ENCODE measurements around the gene ALG1. TPM values are rescaled to one million over a fixed set of nuclear protein-coding genes. Genes with fewer than 3 reads are reported as not detected.
"Not testable (repeated sequence)": the region's sequence is repeated elsewhere in the genome, so short reads cannot be mapped to it uniquely, and the experiment has no call there.

The ALG1 gene
- total and polyA plus RNA-seq, 2 of the 13 experiments (the other 11 are each of a cell fraction or from before 2014, with no cell fraction given): 43.3 to 75.6 TPM

GRCh38 chr16:5134739-5135452 lies 63.3 kb downstream of the ALG1 start (continued):
- peak; percentile 77; the same call in 1 of the 2 replicates for TF ChIP-seq FOXP4 (CRISPR knock-in tag; IDR thresholded peaks at IDR 0.05)
- peak; percentile 57; the same call in 1 of the 2 replicates for TF ChIP-seq ZBTB21 (CRISPR knock-in tag; IDR thresholded peaks at IDR 0.05)
- TF ChIP-seq FOXK1 (CRISPR knock-in tag; IDR thresholded peaks at IDR 0.05; ENCODE audit: borderline replicate concordance, low read depth): peak; percentile 65; the same call in 1 of the 2 replicates
- TF ChIP-seq YEATS2 (CRISPR knock-in tag; IDR thresholded peaks at IDR 0.05; ENCODE audit: borderline replicate concordance): peak; percentile 50; the same call in 1 of the 2 replicates
- peak; percentile 92 for TF ChIP-seq PPARG (CRISPR knock-in tag; conservative IDR thresholded peaks at IDR 0.05)
- peak; percentile 48; the same call in 1 of the 2 replicates for TF ChIP-seq NR2C2 (CRISPR knock-in tag; IDR thresholded peaks at IDR 0.05; ENCODE audit: borderline replicate concordance)
- not testable (repeated sequence) for TF ChIP-seq MAZ (IDR thresholded peaks at IDR 0.05; ENCODE audit: borderline replicate concordance, low read depth, low read length)
- TF ChIP-seq MAZ (CRISPR knock-in tag; IDR thresholded peaks at IDR 0.05; ENCODE audit: low read depth): peak; percentile 37; the same call in 1 of the 2 replicates
- peak; percentile 83; the same call in 1 of the 2 replicates for TF ChIP-seq ZNF670 (CRISPR knock-in tag; IDR thresholded peaks at IDR 0.05; ENCODE audit: borderline replicate concordance)
- TF ChIP-seq KMT2A (CRISPR knock-in tag; IDR thresholded peaks at IDR 0.05): peak; percentile 60
- 0 out of 2 replicates have a peak, but pooled peaks have one; percentile 15 for TF ChIP-seq ZSCAN30 (CRISPR knock-in tag; IDR thresholded peaks at IDR 0.05)
- TF ChIP-seq AHR (CRISPR knock-in tag; IDR thresholded peaks at IDR 0.05): peak; percentile 63; the same call in 1 of the 2 replicates
- peak; percentile 89; the same call in 1 of the 2 replicates for TF ChIP-seq HIVEP1 (CRISPR knock-in tag; IDR thresholded peaks at IDR 0.05)
- TF ChIP-seq NR2F1 (CRISPR knock-in tag; IDR thresholded peaks at IDR 0.05): peak in 1 of 2 experiments; percentile 46; a peak in 1 of 4 replicates
- 0 out of 2 replicates have a peak, but pooled peaks have one; percentile 5 for TF ChIP-seq SMC3 (IDR thresholded peaks at IDR 0.05; ENCODE audit: low read length)
- TF ChIP-seq SMARCC2 (IDR thresholded peaks at IDR 0.05): 0 out of 2 replicates have a peak, but pooled peaks have one; percentile 39
- peak; percentile 91 for TF ChIP-seq HDAC1 (CRISPR knock-in tag; IDR thresholded peaks at IDR 0.05)
- TF ChIP-seq AHDC1 (CRISPR knock-in tag; IDR thresholded peaks at IDR 0.05; ENCODE audit: borderline replicate concordance): peak; percentile 88; the same call in 1 of the 2 replicates
- peak; percentile 20; the same call in 1 of the 2 replicates for TF ChIP-seq ZNF431 (CRISPR knock-in tag; IDR thresholded peaks at IDR 0.05; ENCODE audit: borderline replicate concordance, low read depth)
